Choroid plexus epithelial cell (primary cell): ENCODE measurements around the gene TMEM59.

Source experiments
- DNase-seq: peaks from one replicate; pipeline ENCODE4 v3.0.0-alpha.2; 2010; ENCODE audit warnings: low read depth
- H3K4me3 ChIP-seq: 2 replicates; pipeline ENCODE4 v1.5.1; 2011; ENCODE audit warnings: low read depth, mild to moderate bottlenecking, control low read depth, low read length, moderate library complexity
- CTCF ChIP-seq: conservative IDR thresholded peaks from 2 replicates; pipeline ENCODE4 v1.5.1; 2011; ENCODE audit warnings: low read depth, mild to moderate bottlenecking, control low read depth, inconsistent platforms, low read length, moderate library complexity

TMEM59 gene

GRCh38 chr1:53992085-53992874 lies 60.7 kb downstream of the TMEM59 start:
- TF ChIP-seq CTCF, result peak; percentile 64
- peak; percentile 47 for DNase-seq
- no peak overlapping the region for H3K4me3 ChIP-seq

GRCh38 chr1:53987880-53988279 lies 65.1 kb downstream of the TMEM59 start:
- TF ChIP-seq CTCF, result no peak
- peak; percentile 40 for DNase-seq
- no peak overlapping the region for H3K4me3 ChIP-seq

GRCh38 chr1:53986458-53986857 lies 66.5 kb downstream of the TMEM59 start:
- TF ChIP-seq CTCF, result no peak
- no peak overlapping the region for H3K4me3 ChIP-seq

GRCh38 chr1:53984726-53985125 lies 68.3 kb downstream of the TMEM59 start:
- no peak for TF ChIP-seq CTCF
- no peak overlapping the region for H3K4me3 ChIP-seq
- DNase-seq, result no peak

More at GRCh38 chr1:53986458-53986857, 66.5 kb downstream of the TMEM59 start:
- DNase-seq, result no peak

- no peak for TF ChIP-seq CTCF
- DNase-seq, result no peak
- peak overlapping the region; percentile 51 for H3K4me3 ChIP-seq
Observed at GRCh38 chr1:53982763-53983104, 70.3 kb downstream of the TMEM59 start.

GRCh38 chr1:53982034-53982762 lies 70.8 kb downstream of the TMEM59 start:
- peak overlapping the region; percentile 51 for H3K4me3 ChIP-seq
- peak; percentile 45 for DNase-seq
- TF ChIP-seq CTCF, result no peak
